GM12801 (cell line): ENCODE measurements around the gene SCAP.

Experiments used
- CTCF ChIP-seq: IDR thresholded peaks from one replicate; pipeline ENCODE4 v1.5.1; 2011; ENCODE audit warnings: control low read depth; ENCODE audit not compliant: insufficient read length; ENCODE audit errors: extremely low read depth

SCAP gene

GRCh38 chr3:47513125-47513929, 37.6 kb upstream of the SCAP start, which contains the start of gene ELP6:
TSS of gene ELP6 (minus strand) at chr3:47513712. CDS start at chr3:47513590, 122 bp downstream.
- TF ChIP-seq CTCF: no peak

DNA sequence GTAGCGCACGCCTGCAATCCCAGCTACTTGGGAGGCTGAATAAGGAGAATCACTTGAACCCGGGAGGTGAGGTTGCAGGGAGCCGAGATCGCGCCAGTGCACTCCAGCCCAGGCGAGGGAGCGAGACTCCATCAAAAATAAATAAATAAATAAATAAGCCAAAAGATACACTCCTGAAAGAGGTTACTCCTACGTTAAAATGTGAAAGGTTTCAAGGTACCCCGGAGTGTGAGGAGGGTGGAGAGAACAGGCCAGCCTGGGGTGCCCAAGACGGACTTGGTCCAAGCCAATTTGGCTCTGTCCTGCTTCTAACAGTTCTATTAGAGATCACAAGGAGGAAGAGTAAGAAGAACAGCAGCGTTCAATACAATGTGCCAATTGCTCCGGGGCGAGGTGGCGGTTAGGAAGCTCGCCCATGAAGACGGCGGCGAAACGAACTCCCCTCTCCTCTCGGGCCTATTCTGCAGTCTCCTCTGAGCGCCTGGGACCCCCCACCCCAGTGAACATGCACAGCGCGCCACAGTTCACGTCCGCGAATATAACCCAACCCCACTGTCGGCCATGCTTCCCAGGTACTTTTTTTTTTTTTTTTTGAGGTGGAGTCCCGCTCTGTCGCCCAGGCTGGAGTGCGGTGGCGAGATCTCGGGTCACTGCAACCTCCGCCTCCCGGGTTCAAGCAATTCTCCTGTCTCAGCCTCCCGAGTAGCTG, 36.8 kb upstream of the SCAP start:
- no peak for TF ChIP-seq CTCF

DNA sequence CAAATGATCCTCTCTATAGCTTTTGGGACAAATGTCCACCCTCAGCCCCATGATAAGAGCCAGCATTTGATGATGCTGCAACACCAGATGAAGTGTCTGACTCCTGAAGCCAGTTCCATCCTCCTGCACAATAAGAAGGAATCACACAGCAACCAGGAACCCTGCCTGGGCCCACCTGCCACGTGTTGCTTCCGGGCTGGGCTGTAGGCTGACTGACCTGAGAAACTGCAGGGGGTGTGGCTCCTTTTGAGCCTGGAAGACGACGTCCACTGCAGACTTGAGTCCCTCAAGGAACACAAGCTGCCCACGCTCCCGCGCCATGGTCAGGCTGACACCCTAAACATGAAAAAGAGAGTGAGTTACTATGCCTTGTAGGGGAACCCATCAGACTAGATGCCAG, 28.4 kb upstream of the SCAP start:
- TF ChIP-seq CTCF: no peak

- TF ChIP-seq CTCF: no peak
Measured at GRCh38 chr3:47503033-47503432, 27.3 kb upstream of the SCAP start.

DNA sequence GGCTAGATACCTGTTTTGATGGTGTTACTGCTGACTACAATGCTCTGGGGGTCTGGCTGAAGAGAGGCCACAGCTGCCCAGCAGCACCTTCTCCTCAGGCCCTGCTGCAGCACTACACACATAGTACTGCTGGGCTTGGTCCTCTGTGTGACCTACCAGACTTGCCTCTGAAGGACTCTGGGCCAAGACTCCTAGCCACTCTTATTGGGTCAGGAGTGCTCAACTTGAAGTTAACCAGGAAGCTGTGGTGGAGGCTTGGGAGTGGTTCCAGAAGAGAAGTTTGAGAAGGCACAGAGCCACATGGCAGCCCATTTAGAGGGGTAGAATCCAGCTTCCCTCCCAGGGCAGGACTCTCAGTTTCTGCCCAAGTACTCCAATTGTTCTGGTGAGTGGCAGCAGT, 21.2 kb upstream of the SCAP start:
- TF ChIP-seq CTCF: no peak

GRCh38 chr3:47495886-47496285, 20.1 kb upstream of the SCAP start:
- no peak for TF ChIP-seq CTCF

DNA sequence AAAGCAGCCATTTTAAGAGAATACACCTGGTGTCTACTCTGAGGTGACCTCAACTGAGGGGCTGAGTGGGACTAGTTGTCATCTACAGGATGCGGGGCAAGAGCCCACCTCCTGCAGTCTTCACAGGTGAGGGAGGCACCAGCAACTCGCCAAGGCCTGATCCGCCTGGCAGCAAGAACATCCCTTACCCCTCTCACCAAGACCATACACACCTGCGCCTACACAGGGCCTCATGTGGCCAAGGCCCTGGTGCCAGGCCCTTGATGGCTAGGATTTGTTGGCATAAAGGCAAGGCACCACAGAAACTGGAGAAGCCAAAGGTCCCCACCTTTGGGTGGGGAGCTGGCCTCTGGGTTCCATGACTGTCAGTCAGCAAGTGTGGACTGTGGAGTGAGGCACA, 19.4 kb upstream of the SCAP start:
- TF ChIP-seq CTCF: no peak
